ENCODE measurements around the gene SNRPA1.
A peak's percentile ranks its signal among the peaks of the same experiment; 100 is the strongest.
"Not testable (repeated sequence)": the region's sequence is repeated elsewhere in the genome, so short reads cannot be mapped to it uniquely, and the experiment has no call there.

SNRPA1 gene

DNA sequence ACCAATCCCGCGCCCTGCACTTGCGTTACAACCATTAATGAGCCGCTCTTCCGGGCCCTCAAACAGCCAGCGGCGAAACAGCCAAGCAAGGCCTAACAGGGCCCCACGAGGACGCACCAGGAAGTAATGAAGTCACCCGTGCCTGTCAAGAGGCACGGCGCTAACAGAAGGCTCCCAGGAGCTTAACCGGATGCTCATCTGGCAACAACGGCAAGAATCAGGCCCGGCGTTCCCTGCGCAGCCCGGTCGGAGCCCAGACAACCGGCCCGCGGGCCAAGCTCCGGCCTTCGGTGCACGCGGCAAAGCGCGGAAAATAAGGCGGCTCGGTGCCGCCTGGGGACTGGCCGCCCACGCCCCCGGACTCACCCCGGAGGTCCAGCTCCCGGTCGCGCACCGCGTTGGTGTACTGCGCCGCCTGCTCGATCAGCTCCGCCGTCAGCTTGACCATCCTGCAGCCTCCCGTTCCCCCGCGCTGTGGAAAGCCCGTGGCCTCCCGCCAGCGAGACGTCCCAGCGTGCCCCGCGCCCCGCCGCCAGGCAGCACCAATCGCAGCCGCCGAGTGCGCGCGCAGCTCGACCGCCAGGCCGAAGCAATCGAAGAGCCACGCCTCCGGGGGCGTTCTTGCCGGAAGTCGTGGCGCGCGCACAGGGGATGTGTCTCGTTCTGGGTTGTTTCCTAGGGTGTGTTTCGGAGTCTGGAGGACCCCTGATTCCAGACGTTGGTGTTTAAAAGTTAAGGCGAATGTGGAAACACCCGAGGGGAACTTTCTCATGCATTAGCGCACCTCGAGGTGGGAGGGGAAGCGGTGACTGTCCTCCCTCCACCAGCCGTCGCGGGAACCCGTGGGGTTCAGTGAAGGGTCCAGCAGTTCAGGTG lies at the start of gene SNRPA1:
Gene SNRPA1, minus strand, starts transcription at position 518 of the 876 bp plus-strand sequence. Its CDS starts 70 bp downstream, at position 448.
- DNase-seq, result peak; percentile 89 to 91

DNA sequence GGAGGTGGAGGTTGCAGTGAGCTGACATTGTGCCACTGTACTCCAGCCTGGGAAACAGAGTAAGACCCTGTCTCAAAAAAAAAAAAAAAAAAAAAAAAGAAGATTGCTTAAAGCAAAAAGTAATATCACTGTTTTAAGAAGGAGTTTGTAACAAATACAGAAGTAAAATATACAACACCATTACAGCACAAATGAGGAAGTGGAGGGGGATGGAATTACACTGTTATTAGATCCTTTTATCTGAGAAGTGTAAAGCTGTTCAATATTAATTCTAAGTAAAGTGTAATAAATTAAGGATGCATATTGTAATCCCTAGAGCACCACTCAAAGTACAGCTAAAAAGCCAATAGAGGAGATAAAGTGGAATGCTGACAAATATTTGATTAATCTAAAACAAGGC lies 47.0 kb upstream of the SNRPA1 start:
- no peak for DNase-seq

DNA sequence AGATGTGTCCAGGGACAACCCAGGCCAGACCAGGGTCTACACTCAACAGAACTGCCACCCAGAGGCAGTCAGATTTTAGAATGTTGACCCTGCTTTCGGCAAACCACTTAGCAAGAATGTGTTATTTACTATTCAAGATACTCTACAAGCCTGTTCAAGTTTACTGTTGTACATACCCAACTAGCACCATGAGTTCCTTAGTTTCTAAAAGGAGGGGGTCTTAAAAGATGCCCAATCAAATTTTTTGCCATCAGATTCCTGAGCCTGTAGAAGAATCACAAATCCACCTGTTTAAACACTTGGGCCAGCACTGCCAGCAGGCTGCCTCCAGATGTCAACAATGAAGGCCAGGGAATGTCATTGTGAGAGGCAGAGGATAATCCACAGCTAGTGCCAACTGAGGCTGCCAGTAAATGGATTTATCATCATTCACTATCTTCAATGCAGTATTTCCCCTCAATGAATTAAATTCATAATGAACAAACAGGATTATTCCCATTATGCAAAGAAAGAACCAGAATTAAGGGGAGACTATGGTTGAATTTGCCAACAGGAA lies 43.5 kb upstream of the SNRPA1 start:
- no peak for DNase-seq

DNA sequence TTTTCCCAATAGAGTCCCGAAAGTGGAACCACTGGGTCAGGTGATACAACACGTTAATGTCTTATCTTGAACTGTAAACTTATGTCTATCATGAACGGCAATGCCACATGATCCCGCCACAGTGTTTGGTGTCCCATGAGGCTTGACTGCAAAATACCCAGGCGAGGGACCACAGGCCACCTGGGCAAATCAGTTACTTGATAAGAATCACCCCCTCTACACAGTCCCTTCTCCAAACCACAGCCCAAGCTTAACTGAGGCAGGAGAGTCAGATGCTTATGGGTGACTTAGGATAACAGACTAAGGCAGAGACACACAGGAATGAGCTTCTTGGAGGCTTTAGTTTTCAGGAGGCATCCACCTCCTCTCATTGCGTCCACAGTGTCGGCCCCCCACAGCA lies 42.9 kb upstream of the SNRPA1 start:
- DNase-seq, result no peak

DNA sequence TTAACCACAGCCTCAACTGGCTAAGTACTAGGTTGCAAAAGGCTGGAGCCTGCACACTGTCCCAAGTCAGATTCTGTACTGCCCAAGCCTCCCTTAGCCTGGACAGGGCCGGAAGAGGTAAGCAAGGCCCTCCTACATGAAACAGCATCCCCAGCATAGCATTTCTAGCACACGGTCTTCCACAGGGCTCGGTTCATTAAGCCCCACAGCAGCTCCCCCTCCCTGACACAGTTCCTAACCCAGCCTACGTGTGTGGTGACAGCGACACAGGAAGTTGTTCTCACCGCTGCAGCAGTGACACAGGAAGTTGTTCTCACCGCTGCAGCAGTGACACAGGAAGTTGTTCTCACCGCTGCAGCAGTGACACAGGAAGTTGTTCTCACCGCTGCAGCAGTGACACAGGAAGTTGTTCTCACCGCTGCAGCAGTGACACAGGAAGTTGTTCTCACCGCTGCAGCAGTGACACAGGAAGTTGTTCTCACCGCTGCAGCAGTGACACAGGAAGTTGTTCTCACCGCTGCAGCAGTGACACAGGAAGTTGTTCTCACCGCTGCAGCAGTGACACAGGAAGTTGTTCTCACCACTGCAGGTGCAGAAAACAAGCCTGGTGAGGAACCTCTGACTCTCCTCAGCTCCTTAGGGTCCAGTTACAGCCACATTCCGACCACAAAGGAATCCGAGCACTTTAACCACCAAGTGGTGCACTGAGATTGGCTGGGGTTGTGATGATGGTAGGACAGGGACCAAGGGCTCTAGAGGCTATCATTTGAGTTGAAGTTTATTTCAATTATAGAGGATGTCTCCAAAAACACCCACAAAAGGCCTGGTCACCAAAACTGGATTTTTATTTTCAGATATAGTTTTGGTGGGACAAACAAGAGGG lies 39.1 kb upstream of the SNRPA1 start:
- not testable (repeated sequence) for DNase-seq

DNA sequence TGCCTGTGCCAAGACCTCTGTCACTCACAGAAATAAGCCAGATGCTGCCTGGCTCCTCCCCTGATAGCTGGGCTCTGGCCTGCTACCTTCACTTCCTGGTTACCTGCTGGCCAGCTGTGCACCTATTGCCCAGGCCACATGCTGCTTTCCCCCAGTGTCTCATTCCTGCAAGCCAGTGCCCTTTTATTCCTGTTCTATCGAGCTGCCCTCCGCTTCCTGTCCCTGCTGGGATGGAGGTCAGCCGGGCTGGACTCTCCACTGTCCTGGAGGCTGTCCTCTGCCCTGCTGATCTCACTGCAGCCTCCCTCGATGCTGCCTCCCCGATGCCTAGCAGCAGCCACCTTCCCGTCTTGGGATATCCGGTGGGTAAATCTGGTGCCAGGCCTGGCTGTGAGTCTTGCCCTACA lies 37.0 kb upstream of the SNRPA1 start:
- DNase-seq, result no peak

DNA sequence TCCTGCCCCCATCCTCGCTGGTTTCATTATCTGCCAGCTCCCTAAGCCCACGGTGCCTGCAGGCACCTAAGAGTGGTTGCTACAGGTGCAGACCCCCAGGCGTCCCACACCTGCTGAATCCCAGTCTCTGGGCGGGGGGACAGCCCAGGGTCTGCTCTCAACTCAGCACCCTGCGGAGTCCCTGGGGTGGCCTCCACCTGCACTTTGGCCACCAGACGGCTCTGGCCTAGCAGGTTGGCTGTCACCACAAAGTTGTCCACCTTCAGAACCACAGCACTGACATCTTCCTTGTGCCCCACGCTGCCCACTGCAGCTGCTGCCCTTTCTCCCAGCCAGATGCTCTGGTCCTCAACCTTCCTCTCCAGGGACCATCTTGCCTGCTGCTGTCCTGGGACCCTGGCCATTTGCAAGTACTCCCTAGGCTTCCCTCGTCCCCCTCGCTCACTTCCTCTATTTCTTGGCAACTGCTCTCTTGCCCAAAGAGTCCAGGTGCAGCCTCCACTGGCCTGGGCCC lies 34.9 kb upstream of the SNRPA1 start:
- no peak for DNase-seq

DNA sequence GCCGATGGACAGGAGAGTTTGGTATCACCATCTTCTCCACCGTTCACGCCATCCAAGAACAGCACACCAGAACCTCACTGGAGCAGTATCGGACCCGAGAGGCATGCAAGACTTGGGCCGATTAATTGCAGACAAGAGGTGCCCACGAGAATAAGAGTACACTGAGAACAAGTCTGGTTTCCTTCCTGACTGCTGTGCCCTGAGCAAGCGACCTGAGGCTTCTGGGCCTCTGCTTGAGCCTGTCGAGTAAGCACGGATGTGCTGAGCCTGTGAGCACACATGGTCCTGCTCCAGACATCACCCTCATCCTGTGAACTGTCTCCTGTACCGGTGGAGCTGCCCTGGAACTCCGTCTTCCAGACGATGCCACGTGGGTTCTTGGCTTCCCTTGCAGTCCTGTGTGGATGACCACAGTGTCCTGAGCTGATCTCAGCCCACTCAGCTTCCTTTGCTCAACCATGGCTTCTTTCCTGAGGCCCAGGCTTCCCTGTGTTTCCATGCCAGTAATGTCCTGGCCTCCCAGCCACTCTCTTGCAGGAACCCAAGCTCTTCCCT lies 34.3 kb upstream of the SNRPA1 start:
- no peak for DNase-seq

DNA sequence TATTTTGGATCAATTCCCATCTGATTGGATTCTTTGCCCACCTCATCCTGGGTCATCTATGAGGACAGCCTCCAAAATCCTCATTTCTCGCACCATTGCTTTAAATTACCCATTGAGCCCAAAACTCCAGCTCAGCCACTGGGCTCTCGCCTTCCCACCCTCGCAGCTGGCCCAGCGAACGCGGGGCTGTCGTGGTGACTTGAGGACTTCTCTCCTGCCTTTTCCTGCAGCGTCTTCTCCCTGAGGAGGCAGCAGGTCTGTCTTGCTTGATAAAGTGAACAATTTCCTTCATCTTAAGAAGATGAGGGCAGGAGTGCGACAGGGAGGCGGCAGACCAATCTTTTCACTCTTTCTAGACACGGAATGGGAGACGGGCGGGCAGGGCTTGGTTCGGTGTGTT lies 33.0 kb upstream of the SNRPA1 start:
- DNase-seq, result no peak

DNA sequence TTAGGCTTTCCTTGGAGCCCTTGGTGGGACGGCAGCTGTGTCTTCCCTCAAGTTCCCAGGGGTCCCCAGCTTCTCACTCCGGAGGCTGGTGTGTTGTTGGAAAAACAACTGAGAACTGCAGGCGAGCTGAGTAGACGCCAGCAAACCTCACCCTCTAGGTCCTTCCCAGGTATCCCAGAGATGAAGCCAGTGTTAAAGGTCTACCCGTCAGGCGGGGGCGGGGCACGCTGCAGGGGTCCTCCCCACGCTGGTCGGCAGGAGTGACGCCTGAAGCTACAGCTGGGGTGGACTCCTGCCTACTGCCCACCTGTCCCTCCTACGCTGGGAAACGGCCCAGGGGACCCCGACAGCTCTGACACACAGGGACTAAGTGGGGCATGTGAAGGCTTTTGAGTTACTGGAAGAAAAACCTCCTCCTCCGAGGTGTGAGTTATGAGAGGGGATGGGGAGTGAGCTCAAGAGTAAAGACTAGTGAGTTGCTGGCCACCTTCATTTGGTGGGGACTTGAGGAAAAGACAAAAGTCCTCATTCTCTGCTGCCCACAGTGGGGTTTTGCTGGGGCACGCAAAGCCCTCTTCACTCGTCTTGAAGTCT lies 32.2 kb upstream of the SNRPA1 start:
- no peak for DNase-seq

DNA sequence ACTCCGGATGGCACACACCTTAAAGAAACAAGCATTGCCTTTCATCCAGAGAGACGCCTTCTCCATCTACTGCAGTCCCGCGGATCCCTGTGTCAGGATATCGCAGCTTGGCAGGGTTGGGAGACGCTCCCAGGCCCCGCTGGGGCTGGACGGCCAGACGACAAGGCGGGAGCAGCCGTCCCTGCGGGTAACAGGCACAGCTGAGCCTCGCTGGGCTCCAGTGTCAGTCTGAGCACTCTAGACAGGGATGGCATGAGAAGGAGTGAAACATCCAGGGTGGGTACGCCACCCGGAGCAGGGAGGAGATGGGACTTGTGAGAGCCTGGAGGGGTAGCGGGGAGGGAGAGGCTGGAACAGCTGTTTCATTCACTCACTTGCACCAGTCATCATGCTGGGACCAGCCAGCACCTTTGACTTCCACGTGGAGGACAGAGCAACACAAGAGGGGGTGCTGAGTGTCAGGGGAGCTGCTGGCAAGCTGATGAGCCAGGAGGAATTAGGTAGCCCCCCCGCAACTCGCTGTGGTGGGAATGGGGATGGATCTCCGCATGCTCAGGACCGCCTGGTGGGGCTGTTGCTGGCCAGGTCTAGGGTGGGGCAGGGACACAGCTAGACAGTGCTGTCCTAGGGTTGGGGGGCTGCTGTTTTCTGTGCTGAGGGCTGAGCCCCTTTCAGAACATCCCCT lies 31.6 kb upstream of the SNRPA1 start:
- no peak for DNase-seq

DNA sequence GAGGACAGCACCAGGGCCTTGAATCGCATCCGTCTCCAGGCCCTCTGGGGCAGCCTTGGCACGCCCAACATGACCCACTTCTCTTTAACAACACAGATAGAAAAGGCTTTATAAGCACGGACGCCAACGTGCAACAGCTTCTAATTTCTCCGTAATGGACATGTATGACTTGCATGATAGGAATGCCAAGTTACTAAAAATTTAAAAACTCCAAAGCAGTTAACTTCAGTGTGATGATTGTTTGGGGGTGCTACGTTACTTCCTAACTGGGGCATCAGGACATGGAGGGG lies 30.9 kb upstream of the SNRPA1 start:
- DNase-seq, result no peak

DNA sequence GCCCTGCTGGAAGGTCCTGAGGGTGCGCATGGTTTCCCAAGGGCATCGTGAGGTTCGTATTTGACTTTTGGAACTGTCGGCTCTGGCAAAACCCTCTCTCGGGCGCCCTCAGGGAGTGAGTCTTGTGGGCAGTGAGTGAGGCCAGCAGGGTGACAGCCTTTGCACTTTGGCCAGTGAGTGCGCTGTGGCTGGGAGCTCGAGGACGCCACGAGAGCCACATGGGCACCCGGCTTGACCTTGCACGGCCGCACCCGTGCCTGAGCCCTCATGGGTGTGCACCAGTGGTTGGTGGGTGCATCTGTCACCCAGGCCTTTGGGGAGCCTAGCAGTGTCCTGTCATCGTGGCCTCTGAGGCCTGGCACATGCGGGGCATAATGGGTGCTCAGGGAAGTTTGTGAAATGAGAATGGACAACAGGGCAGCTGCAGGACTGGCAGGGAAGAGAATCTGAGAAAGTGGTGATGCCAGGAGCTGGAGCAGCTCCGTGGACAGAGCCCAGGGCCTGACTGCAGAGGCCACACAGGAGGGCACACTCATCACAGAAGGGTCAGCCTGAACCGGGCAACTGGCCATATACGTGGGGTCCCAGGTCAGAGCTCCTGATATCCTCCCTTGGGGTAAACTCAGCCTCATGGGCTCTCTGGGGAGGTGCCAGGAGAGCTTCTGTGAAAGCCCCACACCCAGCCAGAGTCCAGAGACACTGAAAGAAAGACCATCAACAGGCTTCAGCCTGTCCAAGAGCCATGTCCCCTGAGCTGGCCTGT lies 30.4 kb upstream of the SNRPA1 start:
- DNase-seq, result no peak

DNA sequence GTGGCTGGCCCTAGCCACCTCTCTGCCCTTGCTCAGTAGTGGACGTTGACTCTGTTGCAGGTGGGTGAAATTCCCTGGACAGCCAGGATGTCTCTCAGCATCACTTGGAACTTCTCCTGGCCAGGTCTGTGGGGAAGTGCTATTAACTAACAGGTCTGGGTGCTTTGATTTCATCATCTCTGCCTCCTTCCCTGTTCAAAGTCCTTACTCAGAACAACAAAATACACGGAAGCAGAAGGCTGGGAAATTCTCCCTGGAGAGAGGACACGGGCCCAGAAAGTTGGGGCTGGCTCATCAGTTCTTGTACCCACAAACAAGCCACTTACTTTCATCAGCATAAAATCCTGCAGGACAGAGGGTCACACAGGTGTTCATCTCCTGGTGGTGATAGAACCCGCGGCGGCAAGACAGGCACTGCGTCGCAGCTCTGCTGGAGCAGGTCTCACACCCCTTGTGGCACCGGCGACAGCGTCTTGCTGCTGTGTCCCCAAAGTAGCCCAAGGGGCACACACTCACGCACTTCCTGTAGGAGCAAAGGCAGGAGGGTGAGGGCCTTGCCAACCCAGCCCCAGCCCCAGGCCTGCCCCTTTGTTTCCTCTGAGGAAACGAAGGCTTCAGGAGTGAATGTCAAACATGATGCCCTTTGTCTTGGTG lies 29.6 kb upstream of the SNRPA1 start:
- no peak for DNase-seq

DNA sequence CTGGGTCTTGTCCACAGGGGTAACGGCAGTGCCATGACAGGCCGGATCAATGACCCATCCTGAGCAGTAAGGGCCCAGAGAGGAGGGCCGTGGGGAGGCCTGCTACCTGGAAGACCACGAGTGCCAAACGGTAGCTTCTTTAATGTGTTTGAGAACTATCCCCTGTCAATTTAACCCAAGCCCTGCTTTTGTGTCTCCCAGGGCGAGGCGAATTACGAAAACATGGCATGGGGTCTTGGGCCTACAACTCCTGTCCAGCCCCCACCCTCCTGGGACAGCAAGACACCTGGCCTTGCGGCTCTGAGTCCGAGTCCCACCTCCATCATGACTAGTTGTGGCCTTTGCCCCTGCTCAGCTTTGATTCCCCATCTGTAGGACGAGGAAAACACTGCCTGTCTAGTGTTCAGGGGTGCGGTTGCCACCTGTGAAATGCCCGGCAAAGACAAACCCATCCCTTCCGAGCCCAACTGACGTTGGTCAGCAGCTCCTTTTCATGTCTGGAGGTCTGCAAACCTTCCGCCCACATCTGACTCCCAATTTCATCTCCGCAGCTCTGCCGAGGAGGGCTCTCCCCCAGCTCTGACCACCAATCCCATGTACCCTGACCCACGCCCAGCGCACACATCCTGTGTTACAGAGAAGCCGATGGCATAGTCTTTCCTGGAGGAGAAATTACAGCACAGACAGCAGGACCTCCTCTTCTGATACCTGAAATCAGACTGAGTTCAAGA lies 28.9 kb upstream of the SNRPA1 start:
- DNase-seq, result no peak

DNA sequence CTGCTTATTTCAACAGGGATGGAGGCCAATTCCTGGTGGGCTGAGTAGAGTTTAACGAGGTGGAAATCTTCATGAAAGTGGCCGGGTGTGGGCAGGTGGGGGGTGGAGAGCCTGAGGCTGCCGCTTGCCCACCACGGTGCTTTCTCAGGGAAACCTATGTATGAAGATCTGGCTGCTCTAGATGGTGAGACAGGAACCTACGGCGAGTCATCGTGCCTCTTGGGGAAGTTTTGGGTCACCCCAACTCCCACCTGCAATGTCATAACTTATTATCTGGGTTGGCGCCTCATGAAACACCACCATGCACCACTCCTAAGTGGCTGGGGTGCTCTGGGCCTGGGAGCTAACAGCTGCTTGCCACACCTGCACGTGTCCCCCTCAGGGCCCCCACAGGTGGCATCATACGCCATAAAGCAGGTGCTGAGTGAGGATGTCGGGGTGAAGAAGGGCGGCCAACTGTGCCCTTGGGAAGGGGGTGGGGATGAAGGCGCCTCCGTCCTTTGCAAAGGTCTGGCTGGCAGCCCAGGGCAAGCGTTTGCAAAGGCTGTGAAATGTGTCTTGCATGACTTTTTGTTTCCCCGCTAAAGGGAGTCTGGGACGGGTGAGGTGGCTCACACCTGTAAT lies 27.9 kb upstream of the SNRPA1 start:
- DNase-seq, result no peak

DNA sequence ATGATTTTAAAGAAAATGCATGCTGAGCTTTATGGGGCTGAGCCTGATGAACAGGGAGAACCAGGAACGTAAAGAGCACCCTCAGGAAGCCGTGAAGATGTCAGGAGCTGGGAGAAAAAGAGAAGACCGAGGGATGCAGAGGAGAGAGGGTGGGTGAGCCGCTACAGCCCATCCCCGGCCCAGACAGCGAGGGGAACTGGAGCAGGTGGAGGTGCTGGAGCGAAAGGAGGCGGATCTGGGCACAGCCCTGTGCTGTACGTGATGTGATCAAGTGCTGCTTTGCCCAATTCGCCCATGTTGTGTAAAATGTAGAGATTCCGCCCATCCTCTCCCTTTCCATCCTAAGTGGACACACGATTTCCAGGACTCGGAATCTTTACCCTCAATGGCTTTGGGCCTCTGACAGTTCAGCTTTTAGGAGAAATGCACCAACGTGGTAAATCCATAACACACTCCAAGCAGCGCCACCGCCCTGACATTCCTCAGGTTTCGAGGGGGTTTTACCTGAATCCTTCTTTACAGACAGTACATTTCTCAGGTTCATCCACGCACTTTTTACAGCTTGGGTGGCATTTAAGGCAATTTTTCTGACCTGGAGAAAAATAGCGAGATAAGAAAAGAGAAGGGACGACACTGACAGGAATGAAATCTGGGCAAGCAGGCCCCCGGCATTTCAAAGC lies 27.1 kb upstream of the SNRPA1 start:
- DNase-seq, result no peak

DNA sequence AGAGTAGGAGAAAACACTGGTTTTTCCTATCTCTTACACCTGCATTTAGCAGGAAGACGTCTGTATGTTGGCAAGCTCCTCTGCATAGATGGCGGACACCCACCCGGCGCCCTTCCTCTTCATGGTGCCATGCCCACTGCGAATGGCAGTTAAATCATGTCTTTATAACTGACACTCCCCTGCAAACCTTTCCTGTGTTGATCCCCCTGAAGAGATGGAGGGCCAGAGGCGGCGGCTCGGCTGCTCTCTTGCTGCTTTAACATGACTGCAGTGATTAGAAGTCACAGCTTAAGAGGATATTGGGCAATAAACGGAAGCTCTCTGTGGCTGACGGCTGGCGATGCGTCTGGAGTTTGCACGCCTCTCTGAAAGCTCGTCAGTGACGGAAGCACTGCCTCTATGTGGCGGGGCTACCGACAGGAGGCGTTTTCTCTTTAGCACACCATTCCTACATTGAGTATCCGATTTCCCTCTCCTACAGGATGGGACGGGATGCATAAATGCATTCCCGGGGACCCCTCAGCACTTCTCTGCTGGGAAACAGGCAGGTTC lies 25.5 kb upstream of the SNRPA1 start:
- DNase-seq, result peak; percentile 36 to 87

DNA sequence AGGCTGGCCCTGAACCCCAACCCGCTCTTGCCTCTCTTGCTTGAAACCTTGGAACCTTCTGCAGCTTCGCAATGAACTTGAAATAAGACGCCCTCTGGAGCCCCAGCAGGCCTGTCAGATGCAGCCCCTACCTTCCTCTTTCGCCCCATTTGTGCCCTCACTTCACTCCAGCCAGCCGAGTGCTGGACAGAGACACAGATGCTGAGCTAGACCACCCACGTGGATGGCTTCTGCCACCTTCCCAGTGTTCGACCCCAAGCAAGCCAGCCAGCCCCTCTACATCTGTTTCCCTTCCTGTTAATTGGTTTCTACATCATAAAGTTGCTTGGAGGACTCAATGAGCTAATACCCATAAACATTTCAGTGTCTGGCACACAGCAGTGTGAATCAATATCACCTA lies 23.8 kb upstream of the SNRPA1 start:
- DNase-seq, result no peak
